ENCODE data around the gene FOSL1.

Gene FOSL1

GRCh38 chr11:65844231-65844872 lies 55.8 kb downstream of the FOSL1 start:
- TF ChIP-seq CTCF (conservative IDR thresholded peaks at IDR 0.05; ENCODE audit: low read length) = no peak

GRCh38 chr11:65843811-65844210 lies 56.4 kb downstream of the FOSL1 start:
- TF ChIP-seq CTCF (conservative IDR thresholded peaks at IDR 0.05; ENCODE audit: low read length) = no peak
- H3K4me3 ChIP-seq (ENCODE audit: low read length) = no peak overlapping the region
- DNase-seq (ENCODE audit: low read depth) = no peak

More at GRCh38 chr11:65844231-65844872, 55.8 kb downstream of the FOSL1 start:
- no peak for DNase-seq (ENCODE audit: low read depth)
- H3K4me3 ChIP-seq (ENCODE audit: low read length) = no peak overlapping the region

GRCh38 chr11:65842144-65842543 lies 58.0 kb downstream of the FOSL1 start:
- no peak for DNase-seq (ENCODE audit: low read depth)
- TF ChIP-seq CTCF (conservative IDR thresholded peaks at IDR 0.05; ENCODE audit: low read length) = no peak
- no peak overlapping the region for H3K4me3 ChIP-seq (ENCODE audit: low read length)

All from AG10803 (cell line).